Sigmoid colon (tissue), 4 donors: ENCODE data around the gene ERAS.

Experiments
- POLR2A ChIP-seq, 2 donors: fragments of 450-650 bp; IDR thresholded peaks; one replicate each; pipeline ENCODE4 v1.6.1; 2016; ENCODE audit warnings: antibody characterized with exemption in 2 of 2, mild to moderate bottlenecking in 2 of 2, moderate library complexity in 2 of 2
- POLR2AphosphoS5 ChIP-seq, 4 donors: sonication (generic); formaldehyde crosslinking; IDR thresholded peaks; one replicate each; pipeline ENCODE4 v1.6.1; 2017; ENCODE audit warnings: antibody characterized with exemption in 4 of 4

GRCh38 chrX:48852857-48853256, 26.5 kb downstream of the ERAS start:
- TF ChIP-seq POLR2A (IDR thresholded peaks at IDR 0.05), result no peak
- no peak for TF ChIP-seq POLR2AphosphoS5 (IDR thresholded peaks at IDR 0.05)
